ENCODE results near the gene GATA2. TPM values are rescaled to one million over a fixed set of nuclear protein-coding genes. Genes with fewer than 3 reads are reported as not detected.

Gene GATA2
- total RNA-seq, 1 experiment from 2014 or later, result 7.5 TPM

DNA sequence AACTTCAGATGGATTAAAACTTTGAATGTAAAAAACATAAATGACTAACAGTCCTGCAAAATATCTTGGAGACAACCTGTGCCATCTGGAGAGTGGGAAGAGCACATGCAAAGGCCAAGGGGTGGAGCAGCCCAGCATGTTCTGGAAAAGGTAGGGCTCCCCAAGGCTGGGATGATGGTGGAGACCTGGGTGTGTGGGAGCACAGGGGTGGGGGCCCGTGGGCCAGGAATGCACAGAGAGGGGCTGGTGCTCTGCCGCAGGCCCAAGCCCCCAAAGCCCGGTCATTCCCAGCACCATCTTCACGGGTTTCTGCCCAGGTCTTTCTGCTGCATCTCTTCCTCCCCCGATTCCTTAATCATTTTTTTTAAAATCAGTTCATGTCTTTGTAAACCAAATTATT lies 9.7 kb upstream of the GATA2 start:
- no peak for DNase-seq (ENCODE audit: low read depth)

DNA sequence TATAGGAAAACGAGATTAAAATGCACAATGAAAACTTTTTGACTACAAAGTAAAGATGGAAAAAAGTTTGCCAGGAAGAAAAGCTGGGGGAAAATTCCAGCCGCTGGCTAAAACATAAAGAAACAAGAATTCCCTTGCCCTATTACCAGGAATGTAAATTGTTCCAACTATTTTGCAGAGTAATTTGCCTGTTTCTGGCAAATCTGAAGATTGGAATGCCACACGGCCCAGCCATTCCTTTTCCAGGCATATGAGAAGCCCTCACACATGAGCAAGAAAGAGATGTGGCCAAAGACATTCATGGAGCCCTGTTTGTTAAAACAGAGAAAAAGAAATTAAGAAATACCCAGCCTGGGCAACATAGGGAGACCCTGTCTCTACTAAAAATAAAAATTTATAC lies 8.4 kb upstream of the GATA2 start:
- DNase-seq (ENCODE audit: low read depth), result no peak

- DNase-seq (ENCODE audit: low read depth), result no peak
Measured at GRCh38 chr3:128500556-128500955, 7.6 kb upstream of the GATA2 start.

- no peak for DNase-seq (ENCODE audit: low read depth)
Measured at GRCh38 chr3:128499724-128500275, 6.8 kb upstream of the GATA2 start.

DNA sequence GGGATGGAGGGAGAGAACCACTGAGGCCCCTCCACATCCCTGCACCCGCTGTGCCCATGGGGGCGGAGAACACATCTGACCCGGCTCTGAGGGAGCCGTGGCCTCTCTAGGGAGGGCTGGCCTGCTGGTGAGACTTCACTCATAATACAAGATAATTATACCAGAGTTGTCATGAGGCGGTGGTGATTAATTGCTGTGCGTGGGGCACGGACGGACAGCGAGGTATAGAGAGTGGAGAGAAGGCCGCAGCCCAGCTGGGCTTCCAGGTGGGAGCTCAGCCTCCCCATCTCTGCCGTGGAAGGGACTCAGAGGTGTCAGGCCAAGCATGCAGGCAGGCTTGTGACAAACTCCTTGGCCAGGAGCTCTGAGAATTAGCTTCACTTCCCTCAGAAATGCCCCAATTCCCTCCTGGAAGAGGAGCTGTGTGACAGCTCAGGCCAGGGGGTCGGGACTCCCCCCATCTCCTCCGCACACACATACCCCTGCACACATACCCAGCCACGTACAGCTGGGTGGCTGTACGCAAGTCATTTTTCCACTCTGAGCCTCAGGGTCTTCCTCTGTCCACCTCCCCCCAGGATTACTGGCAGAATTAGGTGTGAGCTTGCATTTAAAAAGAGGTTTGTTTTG lies 6.0 kb upstream of the GATA2 start:
- DNase-seq (ENCODE audit: low read depth), result no peak

DNA sequence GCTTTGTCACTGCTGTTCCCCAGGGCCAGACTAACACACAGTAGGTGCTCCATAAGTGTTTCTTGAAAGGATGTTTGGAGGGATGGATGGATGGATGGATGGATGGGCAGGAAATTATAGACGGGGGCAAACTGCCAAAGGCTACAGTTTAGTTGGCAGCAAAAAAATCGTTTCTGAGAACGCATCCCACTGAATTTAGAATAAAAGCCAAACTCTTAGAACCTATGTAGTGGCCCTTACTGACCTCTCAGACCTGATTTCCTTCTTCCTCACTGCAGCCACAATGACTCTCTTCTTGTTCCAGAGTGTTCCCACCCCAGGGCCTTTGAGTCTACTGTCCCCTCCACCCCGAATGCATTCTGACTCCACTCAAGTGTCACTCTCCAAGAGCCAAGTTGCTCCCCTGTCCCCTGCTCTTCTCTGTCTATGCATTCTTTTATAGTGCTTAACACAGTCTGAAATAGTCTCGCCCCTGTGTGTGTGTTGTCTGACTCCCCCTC lies 5.2 kb upstream of the GATA2 start:
- no peak for DNase-seq (ENCODE audit: low read depth)

- DNase-seq (ENCODE audit: low read depth), result peak; percentile 70
Measured at GRCh38 chr3:128497305-128498126, 4.5 kb upstream of the GATA2 start.

DNA sequence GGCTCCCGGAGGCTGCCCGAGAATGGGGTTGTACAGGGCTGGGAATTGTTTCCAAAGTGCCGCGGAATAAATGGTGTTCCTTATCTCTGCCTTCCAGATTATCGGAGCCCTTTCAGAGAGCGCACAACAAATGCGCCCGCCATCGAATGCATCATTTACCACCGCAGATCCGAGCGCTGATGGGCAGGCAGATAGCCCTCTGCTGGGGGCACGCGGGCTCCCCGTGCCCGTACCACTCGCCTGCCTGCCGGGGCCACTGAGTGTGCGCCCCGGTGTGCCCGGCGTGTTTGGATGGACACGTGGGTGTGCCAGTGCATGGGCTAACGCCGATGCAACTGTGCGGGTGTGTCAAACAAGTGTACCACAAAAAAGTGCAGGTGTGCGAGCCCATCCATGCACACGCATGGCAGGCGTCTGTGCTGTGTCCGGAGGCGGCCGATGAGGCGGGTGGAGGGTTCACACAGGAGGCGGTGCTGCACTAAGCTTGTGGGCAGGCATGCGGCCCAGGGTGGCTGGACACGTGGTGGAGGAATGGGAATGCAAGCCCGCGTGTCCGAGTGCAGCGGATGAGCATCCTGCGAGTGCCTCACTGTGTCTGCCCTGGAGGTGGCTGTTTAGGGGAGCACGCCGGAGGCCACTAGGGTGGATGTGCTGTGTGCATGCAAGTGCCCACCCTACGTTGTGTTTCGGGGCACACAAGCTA lies 3.8 kb upstream of the GATA2 start:
- peak; percentile 53 for DNase-seq (ENCODE audit: low read depth)

- no peak for DNase-seq (ENCODE audit: low read depth)
Measured at GRCh38 chr3:128496019-128496601, 3.1 kb upstream of the GATA2 start.

GRCh38 chr3:128495435-128495970 lies 2.5 kb upstream of the GATA2 start:
- DNase-seq (ENCODE audit: low read depth), result no peak

GRCh38 chr3:128494367-128494650 lies 1.3 kb upstream of the GATA2 start:
- DNase-seq (ENCODE audit: low read depth), result no peak

DNA sequence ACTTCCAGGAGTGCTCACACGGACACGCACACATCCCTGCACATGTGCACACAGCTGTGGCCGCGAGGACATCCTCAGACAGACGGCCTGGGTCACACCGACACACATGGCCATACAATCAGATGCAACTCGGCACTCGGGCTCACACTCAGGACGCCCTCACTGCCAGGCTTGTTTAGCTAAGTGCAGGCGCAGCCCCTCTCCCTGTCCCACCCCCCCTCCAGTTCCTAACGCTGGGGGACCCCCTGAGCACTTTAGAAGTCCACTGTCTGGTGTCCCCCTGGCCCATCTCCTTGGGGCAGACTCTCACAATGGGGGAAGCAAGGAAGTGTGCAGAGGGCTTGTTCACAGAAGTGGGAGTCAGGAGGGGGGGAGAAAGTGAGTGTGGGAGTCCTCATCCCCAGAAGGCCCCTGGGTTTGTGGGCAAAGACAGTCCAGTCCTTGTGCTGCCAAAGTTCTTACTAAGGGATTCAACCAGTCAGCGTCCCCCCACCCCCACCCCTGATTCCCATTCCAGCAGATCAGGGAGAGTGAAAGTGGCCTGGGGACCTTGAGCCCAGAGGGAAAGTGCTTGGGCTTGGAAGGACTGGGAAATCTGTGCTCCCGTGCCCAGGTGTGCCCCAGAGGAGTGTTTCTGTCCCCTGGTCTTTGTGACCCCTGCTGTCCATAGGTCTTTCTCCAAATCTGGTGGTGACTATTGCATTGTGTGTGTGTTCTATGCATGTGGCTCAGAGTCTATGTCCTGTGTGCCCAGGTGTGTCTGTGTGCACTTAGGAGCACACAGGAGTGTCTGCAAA lies 767 bp upstream of the GATA2 start:
- DNase-seq (ENCODE audit: low read depth), result no peak

DNA sequence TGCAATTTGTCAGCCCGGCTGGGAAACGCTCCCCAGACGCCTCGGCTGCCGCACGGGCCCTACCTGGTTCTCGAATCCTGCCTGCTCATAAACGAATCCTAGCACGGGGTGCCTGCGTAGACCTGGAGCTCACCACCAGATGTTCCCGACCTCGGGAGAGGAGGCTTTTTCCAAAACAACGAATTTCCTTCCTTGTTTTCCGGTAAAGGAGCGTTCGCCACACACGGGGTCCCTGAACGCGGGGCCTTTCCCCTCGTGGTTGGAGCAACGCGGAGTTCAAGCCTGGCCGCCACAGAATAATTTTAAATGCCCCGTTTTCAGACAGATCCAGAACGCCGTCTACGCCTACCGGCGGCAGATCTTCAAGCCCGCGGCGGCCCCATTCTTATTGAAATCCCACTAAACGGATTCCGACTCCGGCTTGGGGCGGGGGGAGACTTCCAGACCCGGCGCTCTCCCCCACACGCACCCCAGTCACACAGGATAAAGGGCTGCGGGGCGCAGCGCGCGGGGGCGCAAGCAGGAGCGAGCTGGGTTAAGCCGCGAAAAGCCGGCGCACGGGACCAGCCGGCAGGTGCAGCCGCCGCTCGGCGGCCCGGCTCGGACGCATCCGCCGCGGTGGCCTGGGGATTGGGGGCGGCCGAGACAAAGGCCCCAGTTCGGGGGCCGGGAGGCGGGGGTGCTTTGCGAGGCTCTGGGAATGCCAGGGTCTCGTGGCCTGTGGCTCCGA lies 895 bp downstream of the GATA2 start:
- no peak for DNase-seq (ENCODE audit: low read depth)

GRCh38 chr3:128491691-128491940 lies 1.4 kb downstream of the GATA2 start:
- no peak for DNase-seq (ENCODE audit: low read depth)

- no peak for DNase-seq (ENCODE audit: low read depth)
Measured at GRCh38 chr3:128490915-128491690, 1.9 kb downstream of the GATA2 start.

- no peak for DNase-seq (ENCODE audit: low read depth)
Measured at GRCh38 chr3:128490650-128490914, 2.4 kb downstream of the GATA2 start.

DNA sequence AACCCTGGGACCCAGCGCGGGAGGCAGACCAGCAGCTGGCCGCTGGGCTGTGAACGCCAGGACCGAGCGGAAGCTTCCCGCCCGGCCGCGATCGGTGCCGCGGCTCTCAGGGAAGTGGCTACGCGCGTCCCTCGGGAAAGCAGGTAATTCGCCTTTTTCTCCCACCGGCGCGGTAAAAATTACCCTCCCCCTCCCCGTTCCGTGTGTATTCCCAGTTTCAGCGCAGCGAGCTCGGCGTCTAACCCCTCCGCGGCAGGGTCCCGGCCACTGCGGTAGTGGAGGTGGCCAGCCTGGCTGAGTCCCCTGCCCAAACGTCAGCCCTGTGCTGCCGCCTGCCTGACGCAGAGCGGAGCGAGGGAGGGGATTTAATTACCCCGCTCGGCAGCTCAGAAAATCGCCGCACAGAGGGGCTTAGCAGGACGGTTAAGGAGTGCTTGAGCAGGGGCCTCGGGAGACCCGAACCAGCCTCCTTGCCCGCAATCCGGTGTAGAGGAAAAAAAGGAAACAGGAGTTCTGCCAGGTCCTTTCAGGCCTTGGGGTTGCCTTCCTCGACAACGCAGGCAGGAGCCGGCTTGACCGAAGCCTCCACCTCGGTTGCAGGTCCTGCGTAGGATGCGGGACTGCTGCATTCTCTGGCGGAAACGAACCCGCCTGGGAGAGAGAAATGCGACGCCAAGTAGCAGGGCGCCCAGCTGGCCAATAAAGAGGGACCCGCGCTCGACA lies 2.9 kb downstream of the GATA2 start:
- peak; percentile 63 for DNase-seq (ENCODE audit: low read depth)

- no peak for DNase-seq (ENCODE audit: low read depth)
Measured at GRCh38 chr3:128489674-128489926, 3.4 kb downstream of the GATA2 start.

DNA sequence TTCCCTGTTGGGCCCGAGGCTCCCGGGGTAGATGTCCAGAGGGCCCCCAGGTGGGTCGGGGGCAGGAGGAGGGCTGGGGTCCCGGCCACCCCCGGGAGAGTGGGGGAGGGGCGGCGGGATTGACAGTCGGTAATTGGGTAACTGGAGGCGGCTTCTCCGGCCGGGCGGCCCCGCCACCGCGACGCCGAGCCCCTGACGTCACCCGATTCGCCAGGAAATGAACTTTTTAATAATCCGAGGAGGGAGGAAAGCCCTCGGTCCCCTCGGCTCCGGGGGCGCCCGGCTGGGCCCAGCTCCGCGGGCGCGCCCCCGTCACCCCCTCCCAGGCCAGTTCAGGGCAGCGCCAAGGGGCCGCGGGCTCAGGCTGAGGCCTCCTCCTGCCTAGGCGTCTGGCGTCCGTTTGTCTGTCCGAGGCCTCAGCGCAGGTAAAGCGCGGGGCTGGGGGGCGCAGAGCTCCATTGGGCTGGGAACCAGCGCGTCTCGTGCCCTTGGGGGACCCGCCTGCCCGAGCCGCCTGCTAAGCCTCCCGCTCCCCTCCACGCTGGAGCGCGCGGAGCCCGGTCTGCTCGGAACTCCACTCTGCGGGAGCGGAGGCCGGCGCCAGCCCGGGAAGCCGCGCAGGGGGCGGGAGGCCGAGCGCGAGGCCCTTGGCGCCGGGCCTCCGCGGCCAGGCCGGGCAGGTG lies 3.9 kb downstream of the GATA2 start:
- peak; percentile 77 for DNase-seq (ENCODE audit: low read depth)
